ENCODE results near the gene PAK5. TPM values are rescaled to one million over a fixed set of nuclear protein-coding genes. Genes with fewer than 3 reads are reported as not detected.

PAK5 gene
- total RNA-seq, 1 experiment from 2014 or later, result not detected

DNA sequence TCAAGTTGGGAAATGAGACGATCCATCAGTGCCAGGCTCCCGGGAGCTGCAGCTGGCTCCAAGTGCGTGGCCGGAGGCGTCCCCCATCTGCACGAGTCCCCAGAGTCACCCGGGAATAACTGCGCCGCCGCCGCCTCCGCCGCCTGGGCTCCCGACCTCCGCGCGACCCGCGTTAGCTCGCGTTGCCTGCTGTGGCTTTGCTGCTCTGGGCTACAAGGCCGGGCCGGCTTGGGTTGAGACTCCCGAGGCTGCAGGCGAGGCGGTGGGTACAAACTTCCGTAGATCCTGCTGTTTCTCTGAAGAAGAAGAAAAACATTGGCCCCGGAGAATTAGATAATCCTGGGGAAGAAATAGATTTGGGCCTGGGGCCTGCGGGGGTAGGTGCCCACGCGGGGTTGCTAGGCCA is 331.9 kb downstream of the PAK5 start:
- no peaks in the 10 kb centered on the region for H3K36me3 ChIP-seq (ENCODE audit: low read depth, low read length)
- no peak overlapping the region for H3K4me2 ChIP-seq (ENCODE audit: low read length)
- no peak overlapping the region for H3K4me3 ChIP-seq (ENCODE audit: low read length)
- no peak overlapping the region for H3K9ac ChIP-seq (ENCODE audit: low read length)
- H3F3A ChIP-seq (ENCODE audit: low read length, unreplicated experiment), result no peaks in the 10 kb centered on the region
- no peak overlapping the region for H2AFZ ChIP-seq (ENCODE audit: low read length)
- H3K79me2 ChIP-seq (ENCODE audit: low read length), result no peaks in the 10 kb centered on the region
- BruUV-seq (replicated peaks), result no TSS peak
- no peak for DNase-seq
- H3K4me1 ChIP-seq (ENCODE audit: insufficient read depth, low read length), result no peaks in the 10 kb centered on the region
- H3K9me3 ChIP-seq (ENCODE audit: low read length), result no peaks in the 10 kb centered on the region
- POLR2A ChIA-PET (ENCODE audit: unreplicated experiment), result no interaction called here
- no peaks in the 10 kb centered on the region for H4K20me1 ChIP-seq (ENCODE audit: low read length)
- no peaks in the 10 kb centered on the region; the same call in 1 of the 2 replicates for H3K27me3 ChIP-seq (ENCODE audit: low read length)
- CTCF ChIA-PET, result no interaction called here
- intact Hi-C loops (cut with micrococcal nuclease), result no loop called here
- no peak for ATAC-seq
- TF ChIP-seq EZH2 (IDR thresholded peaks at IDR 0.05; ENCODE audit: low read length, unreplicated experiment) (no peak), EZH2phosphoT487 (IDR thresholded peaks at IDR 0.05; ENCODE audit: borderline replicate concordance, low read length) (no peak)
- TF ChIP-seq, protein P1, sequence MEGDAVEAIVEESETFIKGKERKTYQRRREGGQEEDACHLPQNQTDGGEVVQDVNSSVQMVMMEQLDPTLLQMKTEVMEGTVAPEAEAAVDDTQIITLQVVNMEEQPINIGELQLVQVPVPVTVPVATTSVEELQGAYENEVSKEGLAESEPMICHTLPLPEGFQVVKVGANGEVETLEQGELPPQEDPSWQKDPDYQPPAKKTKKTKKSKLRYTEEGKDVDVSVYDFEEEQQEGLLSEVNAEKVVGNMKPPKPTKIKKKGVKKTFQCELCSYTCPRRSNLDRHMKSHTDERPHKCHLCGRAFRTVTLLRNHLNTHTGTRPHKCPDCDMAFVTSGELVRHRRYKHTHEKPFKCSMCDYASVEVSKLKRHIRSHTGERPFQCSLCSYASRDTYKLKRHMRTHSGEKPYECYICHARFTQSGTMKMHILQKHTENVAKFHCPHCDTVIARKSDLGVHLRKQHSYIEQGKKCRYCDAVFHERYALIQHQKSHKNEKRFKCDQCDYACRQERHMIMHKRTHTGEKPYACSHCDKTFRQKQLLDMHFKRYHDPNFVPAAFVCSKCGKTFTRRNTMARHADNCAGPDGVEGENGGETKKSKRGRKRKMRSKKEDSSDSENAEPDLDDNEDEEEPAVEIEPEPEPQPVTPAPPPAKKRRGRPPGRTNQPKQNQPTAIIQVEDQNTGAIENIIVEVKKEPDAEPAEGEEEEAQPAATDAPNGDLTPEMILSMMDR (conservative IDR thresholded peaks at IDR 0.05; ENCODE audit: low read depth, low read length), result no peak
- H3K27ac ChIP-seq (ENCODE audit: low read length), result no peak overlapping the region
- no peaks in the 10 kb centered on the region for H3K9me2 ChIP-seq (replicated peaks; ENCODE audit: low read length)

DNA sequence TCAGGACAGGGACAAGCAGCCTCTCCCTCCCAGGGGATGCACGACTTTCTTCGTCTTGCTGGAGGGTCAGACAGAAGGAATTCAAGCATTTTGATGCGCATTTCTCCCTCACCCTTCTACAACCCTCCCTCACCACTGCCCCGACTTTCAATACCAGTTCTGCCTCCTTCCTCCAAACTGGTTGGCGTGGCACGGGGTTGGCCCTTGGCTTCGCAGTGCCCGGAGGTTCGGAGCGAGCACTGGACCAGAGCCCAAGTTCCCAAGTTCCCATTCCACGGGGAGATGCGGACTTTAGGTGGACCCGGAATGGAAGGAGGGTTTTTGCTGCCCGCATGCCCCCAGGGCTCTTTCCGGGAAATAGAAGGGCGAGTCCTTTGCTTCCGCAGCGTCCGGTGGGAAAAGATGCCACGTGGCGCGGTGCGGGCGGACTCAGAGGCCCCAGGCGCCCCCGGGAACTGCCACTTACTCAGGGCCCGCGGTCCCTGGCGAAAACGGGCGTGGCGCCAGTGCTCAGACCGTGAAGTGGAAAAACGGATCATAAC is 332.5 kb downstream of the PAK5 start:
- Histone ChIP-seq H3K9me2 (replicated peaks; ENCODE audit: low read length) (no peaks in the 10 kb centered on the region), H3K36me3 (ENCODE audit: low read depth, low read length) (no peaks in the 10 kb centered on the region), H3F3A (ENCODE audit: low read length, unreplicated experiment) (no peaks in the 10 kb centered on the region), H3K27ac (ENCODE audit: low read length) (no peak overlapping the region), H3K4me2 (ENCODE audit: low read length) (no peak overlapping the region), H4K20me1 (ENCODE audit: low read length) (no peaks in the 10 kb centered on the region), H3K27me3 (ENCODE audit: low read length) (no peaks in the 10 kb centered on the region), H3K9me3 (ENCODE audit: low read length) (no peaks in the 10 kb centered on the region), H3K4me1 (ENCODE audit: insufficient read depth, low read length) (no peaks in the 10 kb centered on the region), H3K4me3 (ENCODE audit: low read length) (no peak overlapping the region), H3K9ac (ENCODE audit: low read length) (no peak overlapping the region), H3K79me2 (ENCODE audit: low read length) (no peaks in the 10 kb centered on the region), H2AFZ (ENCODE audit: low read length) (no peak overlapping the region)
- ChIA-PET POLR2A (ENCODE audit: unreplicated experiment) (no interaction called here), CTCF (no interaction called here)
- intact Hi-C loops (cut with micrococcal nuclease), result no loop called here
- TF ChIP-seq EZH2phosphoT487 (IDR thresholded peaks at IDR 0.05; ENCODE audit: borderline replicate concordance, low read length), result no peak
- TF ChIP-seq EZH2 (IDR thresholded peaks at IDR 0.05; ENCODE audit: low read length, unreplicated experiment), result no peak
- TF ChIP-seq, protein P1 (conservative IDR thresholded peaks at IDR 0.05; ENCODE audit: low read depth, low read length), result no peak
- DNase-seq (no peak), ATAC-seq (no peak)
- BruUV-seq (replicated peaks), result no TSS peak

DNA sequence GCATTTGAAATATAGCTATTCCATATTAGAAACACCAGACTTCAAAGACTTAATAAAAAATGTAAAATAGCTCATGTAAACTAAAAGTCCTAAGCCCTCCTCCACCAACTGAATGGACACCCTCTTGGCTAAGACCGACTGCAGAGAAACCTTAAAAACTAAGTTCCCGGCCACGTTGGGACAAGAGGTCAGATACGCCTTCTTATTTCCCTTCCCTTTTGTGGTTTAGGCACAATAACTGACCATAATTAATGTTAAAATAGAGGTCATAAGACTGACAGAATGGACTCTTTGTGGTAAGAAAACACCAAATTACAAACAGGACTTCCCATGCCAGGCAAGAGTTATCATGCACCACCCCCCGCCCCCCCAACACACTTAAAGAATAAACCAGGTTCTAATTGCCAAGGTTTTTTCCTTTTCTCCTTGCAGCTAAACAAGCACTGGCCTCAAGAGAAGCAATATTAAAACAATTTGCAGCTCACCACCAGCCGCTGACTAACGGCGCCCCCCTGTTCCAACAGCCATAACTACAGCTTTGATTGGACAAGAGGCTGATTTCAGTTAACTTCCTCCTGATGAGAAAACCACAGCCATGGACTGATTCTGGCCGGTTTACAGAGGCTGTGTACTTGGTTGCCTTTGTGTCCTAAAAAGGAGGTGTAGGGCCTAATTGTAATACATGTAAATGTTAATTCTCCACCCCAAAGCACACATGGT is 335.2 kb downstream of the PAK5 start:
- TF ChIP-seq EZH2phosphoT487 (IDR thresholded peaks at IDR 0.05; ENCODE audit: borderline replicate concordance, low read length), result no peak
- TF ChIP-seq, protein P1 (conservative IDR thresholded peaks at IDR 0.05; ENCODE audit: low read depth, low read length), result peak; percentile 46; the same call in 1 of the 2 replicates
- BruUV-seq (replicated peaks), result no TSS peak
- H3F3A ChIP-seq (ENCODE audit: low read length, unreplicated experiment), result no peaks in the 10 kb centered on the region
- H3K9me2 ChIP-seq (replicated peaks; ENCODE audit: low read length), result no peaks in the 10 kb centered on the region
- H3K9me3 ChIP-seq (ENCODE audit: low read length), result no peaks in the 10 kb centered on the region
- H3K4me1 ChIP-seq (ENCODE audit: insufficient read depth, low read length), result no peaks in the 10 kb centered on the region
- H3K4me2 ChIP-seq (ENCODE audit: low read length), result no peak overlapping the region
- H2AFZ ChIP-seq (ENCODE audit: low read length), result no peak overlapping the region
- H3K4me3 ChIP-seq (ENCODE audit: low read length), result no peak overlapping the region
- H3K9ac ChIP-seq (ENCODE audit: low read length), result no peak overlapping the region
- H3K79me2 ChIP-seq (ENCODE audit: low read length), result no peaks in the 10 kb centered on the region
- H3K36me3 ChIP-seq (ENCODE audit: low read depth, low read length), result no peaks in the 10 kb centered on the region
- POLR2A ChIA-PET (ENCODE audit: unreplicated experiment), result no interaction called here
- no peaks in the 10 kb centered on the region for H4K20me1 ChIP-seq (ENCODE audit: low read length)
- CTCF ChIA-PET, result interaction anchor here (0.6 kb wide), 1 partner anchor 747 kb away, joined by 12 read pairs; no protein-coding TSS in a partner anchor
- DNase-seq (no peak), ATAC-seq (no peak)
- intact Hi-C loops (cut with micrococcal nuclease), result no loop called here
- H3K27me3 ChIP-seq (ENCODE audit: low read length), result no peaks in the 10 kb centered on the region
- H3K27ac ChIP-seq (ENCODE audit: low read length), result no peak overlapping the region

Measured in PC-3 (cell line).